H1 (cell line): ENCODE data around the gene MAML3. TPM values are rescaled to one million over a fixed set of nuclear protein-coding genes. Genes with fewer than 3 reads are reported as not detected.
A peak's percentile ranks its signal among the peaks of the same experiment; 100 is the strongest.

Experiments used
- BACH1 ChIP-seq: IDR thresholded peaks from 2 replicates; pipeline ENCODE4 v1.6.1; 2012; ENCODE audit warnings: low read length, improper control_type of control experiment
- CTBP2 ChIP-seq: IDR thresholded peaks from 2 replicates; pipeline ENCODE4 v1.7.0; 2011; ENCODE audit warnings: borderline replicate concordance, mild to moderate bottlenecking, moderate library complexity, mixed read lengths, low read length; ENCODE audit not compliant: insufficient read depth, insufficient read length
- EGR1 ChIP-seq: IDR thresholded peaks from 2 replicates; pipeline ENCODE4 v1.6.1; 2011; ENCODE audit warnings: low read depth, low read length, borderline replicate concordance
- JUN ChIP-seq: IDR thresholded peaks from 2 replicates; pipeline ENCODE4 v1.6.1; 2011; ENCODE audit warnings: low read depth, mild to moderate bottlenecking, improper control_type of control experiment, low read length
- SP4 ChIP-seq: IDR thresholded peaks from 2 replicates; pipeline ENCODE4 v1.6.1; 2012; ENCODE audit warnings: low read length, inconsistent platforms
- TCF12 ChIP-seq: IDR thresholded peaks from 2 replicates; pipeline ENCODE4 v1.6.1; 2011; ENCODE audit warnings: low read depth, mild to moderate bottlenecking, low read length
- TEAD4 ChIP-seq: IDR thresholded peaks from 2 replicates; pipeline ENCODE4 v1.6.1; 2012; ENCODE audit warnings: low read depth, low read length, inconsistent platforms, mixed read lengths
- polyA plus RNA-seq, 7 experiments: library from polyadenylated mRNA; depleted of rRNA in 3 of 7; stranded (reverse) in 5 of 7; unstranded in 2 of 7; fragments of >200 nt in 5 of 7; fragments of 200-250 nt in 2 of 7; gene quantifications; 1 replicate in 5 of 7; 2 replicates in 1 of 7; 4 replicates in 1 of 7; pipeline versions ENCODE4 v1.2.1 to v1.2.3, GENCODE V29; 2011 to 2013; ENCODE audit warnings: missing spikeins in 2 of 7, mixed read lengths in 2 of 7
- total RNA-seq: library from RNA; stranded (reverse); fragmentation: NEBNext Ultra II Directional; extraction: Animal tissue kit (Norgen Biotek cat#: 25700); gene quantifications from 2 replicates; pipeline ENCODE4 v1.2.1, GENCODE V29; 2021
- TF ChIP-seq, protein P1 (sequence below): fragments of 300-600 bp; sonication (generic); IDR thresholded peaks from 2 replicates; pipeline ENCODE4 v1.7.1; 2012; ENCODE audit warnings: low read length, moderate library complexity, mild to moderate bottlenecking, inconsistent platforms; ENCODE audit not compliant: insufficient replicate concordance
- TF ChIP-seq, protein P2 (sequence below): IDR thresholded peaks from 2 replicates; pipeline ENCODE4 v1.6.1; 2011; ENCODE audit warnings: low read length, improper control_type of control experiment

The MAML3 gene
- total and polyA plus RNA-seq, 2 of the 8 experiments (the other 6 are each of a cell fraction or from before 2014, with no cell fraction given), result 2.1 to 5.7 TPM

- TF ChIP-seq, protein P1, sequence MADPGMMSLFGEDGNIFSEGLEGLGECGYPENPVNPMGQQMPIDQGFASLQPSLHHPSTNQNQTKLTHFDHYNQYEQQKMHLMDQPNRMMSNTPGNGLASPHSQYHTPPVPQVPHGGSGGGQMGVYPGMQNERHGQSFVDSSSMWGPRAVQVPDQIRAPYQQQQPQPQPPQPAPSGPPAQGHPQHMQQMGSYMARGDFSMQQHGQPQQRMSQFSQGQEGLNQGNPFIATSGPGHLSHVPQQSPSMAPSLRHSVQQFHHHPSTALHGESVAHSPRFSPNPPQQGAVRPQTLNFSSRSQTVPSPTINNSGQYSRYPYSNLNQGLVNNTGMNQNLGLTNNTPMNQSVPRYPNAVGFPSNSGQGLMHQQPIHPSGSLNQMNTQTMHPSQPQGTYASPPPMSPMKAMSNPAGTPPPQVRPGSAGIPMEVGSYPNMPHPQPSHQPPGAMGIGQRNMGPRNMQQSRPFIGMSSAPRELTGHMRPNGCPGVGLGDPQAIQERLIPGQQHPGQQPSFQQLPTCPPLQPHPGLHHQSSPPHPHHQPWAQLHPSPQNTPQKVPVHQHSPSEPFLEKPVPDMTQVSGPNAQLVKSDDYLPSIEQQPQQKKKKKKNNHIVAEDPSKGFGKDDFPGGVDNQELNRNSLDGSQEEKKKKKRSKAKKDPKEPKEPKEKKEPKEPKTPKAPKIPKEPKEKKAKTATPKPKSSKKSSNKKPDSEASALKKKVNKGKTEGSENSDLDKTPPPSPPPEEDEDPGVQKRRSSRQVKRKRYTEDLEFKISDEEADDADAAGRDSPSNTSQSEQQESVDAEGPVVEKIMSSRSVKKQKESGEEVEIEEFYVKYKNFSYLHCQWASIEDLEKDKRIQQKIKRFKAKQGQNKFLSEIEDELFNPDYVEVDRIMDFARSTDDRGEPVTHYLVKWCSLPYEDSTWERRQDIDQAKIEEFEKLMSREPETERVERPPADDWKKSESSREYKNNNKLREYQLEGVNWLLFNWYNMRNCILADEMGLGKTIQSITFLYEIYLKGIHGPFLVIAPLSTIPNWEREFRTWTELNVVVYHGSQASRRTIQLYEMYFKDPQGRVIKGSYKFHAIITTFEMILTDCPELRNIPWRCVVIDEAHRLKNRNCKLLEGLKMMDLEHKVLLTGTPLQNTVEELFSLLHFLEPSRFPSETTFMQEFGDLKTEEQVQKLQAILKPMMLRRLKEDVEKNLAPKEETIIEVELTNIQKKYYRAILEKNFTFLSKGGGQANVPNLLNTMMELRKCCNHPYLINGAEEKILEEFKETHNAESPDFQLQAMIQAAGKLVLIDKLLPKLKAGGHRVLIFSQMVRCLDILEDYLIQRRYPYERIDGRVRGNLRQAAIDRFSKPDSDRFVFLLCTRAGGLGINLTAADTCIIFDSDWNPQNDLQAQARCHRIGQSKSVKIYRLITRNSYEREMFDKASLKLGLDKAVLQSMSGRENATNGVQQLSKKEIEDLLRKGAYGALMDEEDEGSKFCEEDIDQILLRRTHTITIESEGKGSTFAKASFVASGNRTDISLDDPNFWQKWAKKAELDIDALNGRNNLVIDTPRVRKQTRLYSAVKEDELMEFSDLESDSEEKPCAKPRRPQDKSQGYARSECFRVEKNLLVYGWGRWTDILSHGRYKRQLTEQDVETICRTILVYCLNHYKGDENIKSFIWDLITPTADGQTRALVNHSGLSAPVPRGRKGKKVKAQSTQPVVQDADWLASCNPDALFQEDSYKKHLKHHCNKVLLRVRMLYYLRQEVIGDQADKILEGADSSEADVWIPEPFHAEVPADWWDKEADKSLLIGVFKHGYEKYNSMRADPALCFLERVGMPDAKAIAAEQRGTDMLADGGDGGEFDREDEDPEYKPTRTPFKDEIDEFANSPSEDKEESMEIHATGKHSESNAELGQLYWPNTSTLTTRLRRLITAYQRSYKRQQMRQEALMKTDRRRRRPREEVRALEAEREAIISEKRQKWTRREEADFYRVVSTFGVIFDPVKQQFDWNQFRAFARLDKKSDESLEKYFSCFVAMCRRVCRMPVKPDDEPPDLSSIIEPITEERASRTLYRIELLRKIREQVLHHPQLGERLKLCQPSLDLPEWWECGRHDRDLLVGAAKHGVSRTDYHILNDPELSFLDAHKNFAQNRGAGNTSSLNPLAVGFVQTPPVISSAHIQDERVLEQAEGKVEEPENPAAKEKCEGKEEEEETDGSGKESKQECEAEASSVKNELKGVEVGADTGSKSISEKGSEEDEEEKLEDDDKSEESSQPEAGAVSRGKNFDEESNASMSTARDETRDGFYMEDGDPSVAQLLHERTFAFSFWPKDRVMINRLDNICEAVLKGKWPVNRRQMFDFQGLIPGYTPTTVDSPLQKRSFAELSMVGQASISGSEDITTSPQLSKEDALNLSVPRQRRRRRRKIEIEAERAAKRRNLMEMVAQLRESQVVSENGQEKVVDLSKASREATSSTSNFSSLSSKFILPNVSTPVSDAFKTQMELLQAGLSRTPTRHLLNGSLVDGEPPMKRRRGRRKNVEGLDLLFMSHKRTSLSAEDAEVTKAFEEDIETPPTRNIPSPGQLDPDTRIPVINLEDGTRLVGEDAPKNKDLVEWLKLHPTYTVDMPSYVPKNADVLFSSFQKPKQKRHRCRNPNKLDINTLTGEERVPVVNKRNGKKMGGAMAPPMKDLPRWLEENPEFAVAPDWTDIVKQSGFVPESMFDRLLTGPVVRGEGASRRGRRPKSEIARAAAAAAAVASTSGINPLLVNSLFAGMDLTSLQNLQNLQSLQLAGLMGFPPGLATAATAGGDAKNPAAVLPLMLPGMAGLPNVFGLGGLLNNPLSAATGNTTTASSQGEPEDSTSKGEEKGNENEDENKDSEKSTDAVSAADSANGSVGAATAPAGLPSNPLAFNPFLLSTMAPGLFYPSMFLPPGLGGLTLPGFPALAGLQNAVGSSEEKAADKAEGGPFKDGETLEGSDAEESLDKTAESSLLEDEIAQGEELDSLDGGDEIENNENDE, result peak; percentile 30
- no peak for TF ChIP-seq CTBP2
- TF ChIP-seq TEAD4, result 0 out of 2 replicates have a peak, but pooled peaks have one; percentile 1
- TF ChIP-seq, protein P2, sequence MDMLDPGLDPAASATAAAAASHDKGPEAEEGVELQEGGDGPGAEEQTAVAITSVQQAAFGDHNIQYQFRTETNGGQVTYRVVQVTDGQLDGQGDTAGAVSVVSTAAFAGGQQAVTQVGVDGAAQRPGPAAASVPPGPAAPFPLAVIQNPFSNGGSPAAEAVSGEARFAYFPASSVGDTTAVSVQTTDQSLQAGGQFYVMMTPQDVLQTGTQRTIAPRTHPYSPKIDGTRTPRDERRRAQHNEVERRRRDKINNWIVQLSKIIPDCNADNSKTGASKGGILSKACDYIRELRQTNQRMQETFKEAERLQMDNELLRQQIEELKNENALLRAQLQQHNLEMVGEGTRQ, result no peak
- 0 out of 2 replicates have a peak, but pooled peaks have one; percentile 20 for TF ChIP-seq TCF12
- no peak for TF ChIP-seq SP4
- TF ChIP-seq JUN, result no peak
- no peak for TF ChIP-seq BACH1
- no peak for TF ChIP-seq EGR1
Measured at GRCh38 chr4:139815778-139816601, 338.0 kb downstream of the MAML3 start (continued).
